Tibial nerve (tissue), 4 donors: ENCODE results near the gene VSTM2L.

ENCODE experiments used
- CTCF ChIP-seq, 5 experiments: fragments of 200-600 bp in 3 of 5; fragments of 450-650 bp in 2 of 5; sonication (generic) in 3 of 5; IDR thresholded peaks; one replicate each; pipeline ENCODE4 v1.5.1; 2016 to 2019; ENCODE audit warnings: antibody characterized with exemption in 5 of 5, mild to moderate bottlenecking in 3 of 5, moderate library complexity in 2 of 5
- EP300 ChIP-seq, 2 donors: sonication (generic); formaldehyde crosslinking; IDR thresholded peaks; one replicate each; pipeline ENCODE4 v1.6.1; 2017; ENCODE audit warnings: antibody characterized with exemption in 2 of 2, mild to moderate bottlenecking in 1 of 2
- POLR2A ChIP-seq, 2 donors: fragments of 450-650 bp; IDR thresholded peaks; one replicate each; pipeline ENCODE4 v1.6.1; 2017; ENCODE audit warnings: antibody characterized with exemption in 2 of 2, mild to moderate bottlenecking in 2 of 2, moderate library complexity in 2 of 2

DNA sequence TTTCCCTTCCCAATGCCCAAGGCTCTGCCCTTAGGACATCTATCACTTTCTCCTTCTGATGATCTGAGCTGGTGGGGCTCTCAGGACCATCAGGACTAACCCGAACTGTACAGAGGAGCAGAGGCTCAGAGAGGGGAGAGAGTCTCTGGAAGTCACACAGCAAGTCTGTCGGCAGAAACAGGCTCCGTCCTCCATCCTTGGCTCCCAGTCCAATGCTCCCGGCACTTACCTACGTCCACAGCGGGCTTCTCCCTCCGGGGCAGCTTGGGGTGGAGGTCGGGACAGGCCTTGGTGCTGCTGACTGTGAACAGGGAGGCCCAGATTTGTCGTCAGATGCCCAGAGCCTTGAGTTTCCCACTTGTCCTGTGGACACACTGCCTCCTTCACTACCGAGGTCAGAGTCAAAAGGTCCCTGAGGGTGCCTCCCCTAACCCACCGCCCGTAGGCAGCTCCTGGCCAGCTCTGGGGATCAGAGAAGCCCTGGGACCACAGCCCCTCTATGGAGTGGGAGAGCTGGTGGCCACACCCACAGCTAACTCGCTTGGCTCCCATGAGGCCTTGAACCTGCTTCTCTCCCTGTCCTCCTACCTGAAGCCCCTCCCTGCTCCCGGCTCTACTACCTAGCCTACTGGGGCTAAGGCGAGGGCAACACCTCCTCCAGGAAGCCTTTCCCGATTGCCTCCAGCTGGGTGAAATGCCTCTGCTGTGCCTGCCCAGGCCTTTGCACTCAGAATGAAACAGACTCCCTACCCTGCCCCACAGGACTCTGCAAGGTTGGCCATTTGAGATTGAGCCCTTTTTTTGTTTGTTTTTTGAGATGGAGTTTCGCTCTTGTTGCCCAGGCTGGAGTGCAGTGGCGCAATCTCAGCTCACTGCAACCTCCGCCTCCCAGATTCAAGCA lies 22.6 kb downstream of the VSTM2L start:
- no peak for TF ChIP-seq CTCF (IDR thresholded peaks at IDR 0.05)
- no peak for TF ChIP-seq POLR2A (IDR thresholded peaks at IDR 0.05)
- no peak for TF ChIP-seq EP300 (IDR thresholded peaks at IDR 0.05)
